Tibial nerve (tissue), 3 donors: ENCODE measurements around the gene SEC23IP.
"Not testable (repeated sequence)": the region's sequence is repeated elsewhere in the genome, so short reads cannot be mapped to it uniquely, and the experiment has no call there.

Experiments used
- CTCF ChIP-seq, 5 experiments: fragments of 200-600 bp in 3 of 5; fragments of 450-650 bp in 2 of 5; sonication (generic) in 3 of 5; IDR thresholded peaks; one replicate each; pipeline ENCODE4 v1.5.1; 2016 to 2019; ENCODE audit warnings: antibody characterized with exemption in 5 of 5, mild to moderate bottlenecking in 3 of 5, moderate library complexity in 2 of 5
- POLR2A ChIP-seq, 2 donors: fragments of 450-650 bp; IDR thresholded peaks; one replicate each; pipeline ENCODE4 v1.6.1; 2017; ENCODE audit warnings: antibody characterized with exemption in 2 of 2, mild to moderate bottlenecking in 2 of 2, moderate library complexity in 2 of 2

- not testable (repeated sequence) for TF ChIP-seq CTCF, POLR2A (IDR thresholded peaks at IDR 0.05)
Observed at GRCh38 chr10:119888715-119889114, 3.8 kb upstream of the SEC23IP start.
